IPS DF 19.7 (cell line): Measurements from ENCODE around the gene BMAL2.

Experiments used
- DNase-seq: peaks from one replicate; pipeline ENCODE4 v3.0.0-alpha.2; 2013; ENCODE audit warnings: low read depth, low spot score

The BMAL2 gene

DNA sequence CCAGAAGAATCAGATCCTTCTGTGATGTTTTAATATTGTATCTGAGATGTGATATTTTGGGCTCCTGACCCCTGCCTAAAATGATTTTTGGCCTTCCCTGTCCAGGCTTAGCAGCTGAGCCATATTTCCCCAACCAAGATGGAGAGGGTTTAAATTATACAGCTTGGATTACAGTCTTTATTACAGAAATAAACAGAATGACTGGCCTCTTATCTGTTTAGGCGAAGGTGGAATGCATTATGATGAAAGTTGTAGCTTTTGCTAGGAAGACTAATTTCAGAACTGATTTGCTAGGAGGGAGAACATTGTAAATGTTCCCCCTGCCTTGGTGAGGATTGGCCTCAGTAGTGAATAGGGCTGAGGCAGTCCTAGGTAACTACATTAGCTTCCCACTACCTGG is 23.3 kb downstream of the BMAL2 start:
- no peak for DNase-seq

DNA sequence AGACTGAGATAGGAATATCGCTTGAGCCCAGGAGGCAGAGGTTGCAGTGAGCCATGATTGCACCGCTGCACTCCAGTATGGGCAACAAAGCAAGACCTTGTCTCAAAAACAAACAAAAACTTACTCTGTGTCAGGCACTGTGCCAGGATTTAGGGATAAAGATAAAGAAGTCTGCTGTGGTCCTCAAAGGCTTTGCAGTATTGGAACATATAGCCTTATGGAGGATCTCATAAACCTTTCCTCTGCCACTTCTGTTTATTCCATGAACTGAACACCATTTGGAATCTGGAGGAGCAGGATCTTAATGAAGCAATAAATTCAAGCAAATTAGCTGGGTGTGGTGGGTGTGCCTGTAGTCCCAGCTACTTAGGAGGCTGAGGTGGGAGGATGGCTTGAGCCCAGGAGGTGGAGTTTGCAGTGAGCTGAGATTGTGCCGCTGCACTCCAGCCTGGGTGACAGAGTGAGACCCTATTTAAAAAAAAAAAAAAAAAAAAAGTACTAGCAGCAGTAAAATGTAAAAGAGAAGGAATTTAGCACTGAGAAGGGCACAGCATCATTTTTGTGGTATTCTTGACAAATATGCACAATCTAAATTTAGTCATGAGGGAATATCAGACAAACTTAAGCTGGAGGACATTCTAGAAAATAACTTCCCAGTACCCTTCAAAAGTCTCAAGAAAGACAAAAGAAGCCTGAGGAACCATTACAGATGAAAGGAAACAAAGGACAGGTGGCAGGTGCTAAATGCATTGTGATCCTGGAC is 27.1 kb downstream of the BMAL2 start:
- no peak for DNase-seq

DNA sequence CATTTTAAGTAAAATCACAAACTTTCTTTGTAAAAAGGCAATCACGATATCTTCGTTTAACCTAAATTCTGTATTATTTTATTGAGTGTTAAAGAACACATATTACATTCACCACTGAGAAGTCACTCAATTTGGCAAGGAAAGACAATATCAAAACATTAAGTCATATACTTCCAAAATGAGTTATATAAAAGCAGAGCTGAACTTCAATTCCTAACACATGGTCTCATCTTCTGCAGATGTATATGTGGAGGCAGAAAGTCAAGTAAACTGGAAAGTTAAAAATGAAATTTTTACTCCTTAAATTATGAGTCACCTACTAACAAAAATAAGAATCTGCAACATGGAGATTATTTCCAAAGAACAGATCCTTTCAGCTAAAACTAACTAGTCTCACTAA is 28.7 kb downstream of the BMAL2 start:
- DNase-seq, result no peak

DNA sequence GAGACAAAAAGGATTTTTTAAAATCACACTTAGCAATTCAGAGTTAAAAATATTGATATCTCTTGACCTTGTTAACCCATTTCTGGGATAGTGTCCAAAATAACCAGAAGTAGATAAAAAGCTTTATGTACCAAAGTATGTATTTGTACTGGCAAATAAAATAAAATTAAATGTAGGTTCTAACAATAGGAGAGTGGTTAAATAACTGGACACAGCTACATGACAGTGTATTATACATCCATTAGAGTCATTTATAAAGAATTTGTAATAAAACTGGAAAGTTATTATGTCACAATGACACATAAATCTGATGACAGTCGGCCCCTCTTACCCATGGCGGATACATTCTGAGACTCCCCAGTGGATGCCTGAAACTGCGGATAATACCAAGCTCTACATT is 34.0 kb downstream of the BMAL2 start:
- no peak for DNase-seq

DNA sequence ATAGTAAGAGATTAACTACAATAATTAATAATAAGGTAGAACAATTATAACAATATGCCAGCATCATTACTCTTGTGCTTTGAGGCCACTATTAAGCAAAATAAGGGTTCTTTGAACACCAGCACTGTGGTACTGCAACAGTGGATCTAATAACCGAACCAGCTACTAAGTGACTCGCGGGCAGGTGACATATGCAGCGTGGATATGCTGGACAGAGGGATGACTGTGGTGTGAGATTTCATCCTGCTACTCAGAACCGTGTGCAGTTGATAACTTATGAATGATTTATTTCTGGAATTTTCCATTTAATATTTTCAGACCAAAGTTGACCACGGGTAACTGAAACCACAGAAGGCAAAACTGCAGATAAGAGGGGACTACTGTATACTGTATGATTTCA is 34.4 kb downstream of the BMAL2 start:
- DNase-seq, result no peak

DNA sequence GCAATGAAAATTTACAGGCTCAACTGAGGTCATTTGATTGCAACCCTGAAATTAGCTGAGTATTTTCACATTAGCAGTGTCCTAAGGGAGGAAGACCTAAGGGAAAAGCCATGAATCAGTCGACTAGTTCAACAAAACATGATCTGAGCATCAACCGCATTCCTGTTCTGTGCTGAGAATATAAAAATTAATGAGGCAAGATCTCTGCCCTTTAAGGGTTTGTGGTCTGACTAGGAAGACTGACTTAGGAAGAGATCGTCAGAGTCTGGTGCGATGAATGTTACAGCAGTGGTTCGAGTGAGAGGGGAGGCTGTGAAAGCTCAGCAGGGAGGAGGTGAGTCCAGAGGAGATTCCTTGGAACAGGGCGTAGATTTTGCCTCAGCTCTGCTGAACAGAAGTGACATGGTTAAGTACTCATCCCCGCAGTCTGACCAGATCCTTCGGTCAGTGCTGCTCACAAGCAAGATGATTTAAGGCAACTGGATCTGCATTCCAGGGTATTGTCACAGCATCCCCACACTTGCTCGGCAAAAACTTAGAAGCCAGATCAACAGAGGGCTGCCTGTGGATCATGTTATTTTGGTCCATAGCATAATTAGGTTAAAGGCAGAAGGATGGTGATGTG is 49.6 kb downstream of the BMAL2 start:
- no peak for DNase-seq
